WTC11 (cell line): ENCODE data around the gene UMAD1.

ENCODE experiments used
- ARID4B ChIP-seq: sonication (generic); formaldehyde crosslinking; IDR thresholded peaks from 2 replicates; pipeline ENCODE4 v1.8.0; 2023; ENCODE audit warnings: missing genetic modification reagents, mild to moderate bottlenecking, borderline replicate concordance
- ATF1 ChIP-seq: sonication (generic); formaldehyde crosslinking; IDR thresholded peaks from 2 replicates; pipeline ENCODE4 v1.8.1; 2023; ENCODE audit warnings: mild to moderate bottlenecking, moderate library complexity, missing genetic modification reagents
- ATF2 ChIP-seq: sonication (generic); formaldehyde crosslinking; IDR thresholded peaks from 2 replicates; pipeline ENCODE4 v1.8.1; 2022; ENCODE audit warnings: low read depth, missing genetic modification reagents, borderline replicate concordance
- CTCF ChIP-seq: fragments of 200-600 bp; IDR thresholded peaks from 2 replicates; pipeline ENCODE4 v1.8.0; 2022; ENCODE audit warnings: antibody characterized with exemption
- GABPB1 ChIP-seq: sonication (generic); formaldehyde crosslinking; IDR thresholded peaks from 2 replicates; pipeline ENCODE4 v1.8.1; 2023; ENCODE audit warnings: mild to moderate bottlenecking, missing genetic modification reagents
- IRF1 ChIP-seq: sonication (generic); formaldehyde crosslinking; IDR thresholded peaks from 2 replicates; pipeline ENCODE4 v1.8.0; 2023; ENCODE audit warnings: missing genetic modification reagents
- KAT7 ChIP-seq: sonication (generic); formaldehyde crosslinking; IDR thresholded peaks from 2 replicates; pipeline ENCODE4 v1.8.1; 2023; ENCODE audit warnings: missing genetic modification reagents, mild to moderate bottlenecking, borderline replicate concordance
- MAX ChIP-seq: sonication (generic); formaldehyde crosslinking; IDR thresholded peaks from 2 replicates; pipeline ENCODE4 v1.8.0; 2022; ENCODE audit warnings: mild to moderate bottlenecking, missing genetic modification reagents
- MXD4 ChIP-seq: fragments of 250-450 bp; sonication (Bioruptor Pico); IDR thresholded peaks from 2 replicates; pipeline ENCODE4 v1.8.0; 2021; ENCODE audit warnings: mild to moderate bottlenecking, moderate library complexity, borderline replicate concordance
- SP1 ChIP-seq: sonication (generic); formaldehyde crosslinking; conservative IDR thresholded peaks from 2 replicates; pipeline ENCODE4 v1.8.1; 2022; ENCODE audit warnings: missing genetic modification reagents
- STAT6 ChIP-seq: sonication (generic); formaldehyde crosslinking; conservative IDR thresholded peaks from 2 replicates; pipeline ENCODE4 v1.8.1; 2023; ENCODE audit warnings: mild to moderate bottlenecking, low read depth, missing genetic modification reagents, moderate library complexity
- TCF7 ChIP-seq: sonication (generic); formaldehyde crosslinking; IDR thresholded peaks from 2 replicates; pipeline ENCODE4 v1.8.0; 2022; ENCODE audit warnings: mild to moderate bottlenecking, low read depth, missing genetic modification reagents, moderate library complexity
- ZMAT4 ChIP-seq: fragments of 250-450 bp; sonication (Bioruptor Pico); IDR thresholded peaks from 2 replicates; pipeline ENCODE4 v1.9.0; 2021; ENCODE audit warnings: mild to moderate bottlenecking
- ZSCAN18 ChIP-seq: fragments of 250-450 bp; sonication (Bioruptor Pico); IDR thresholded peaks from 2 replicates; pipeline ENCODE4 v2.1.2; 2022; ENCODE audit warnings: mild to moderate bottlenecking, moderate library complexity

- TF ChIP-seq MAX (CRISPR knock-in tag) (no peak), CTCF (no peak), ARID4B (no peak), MXD4 (no peak), ATF1 (CRISPR knock-in tag) (no peak), GABPB1 (no peak), ZMAT4 (CRISPR knock-in tag) (no peak), SP1 (CRISPR knock-in tag) (no peak), STAT6 (CRISPR knock-in tag) (no peak), ATF2 (no peak), ZSCAN18 (no peak), TCF7 (no peak), KAT7 (no peak), IRF1 (no peak)
Observed at GRCh38 chr7:7883394-7883793, 242.8 kb downstream of the UMAD1 start.
